ENCODE data around the gene C9orf152. TPM values are rescaled to one million over a fixed set of nuclear protein-coding genes. Genes with fewer than 3 reads are reported as not detected.

Gene C9orf152
- total and polyA plus RNA-seq, 2 of the 13 experiments (the other 11 are each of a cell fraction or from before 2014, with no cell fraction given) = 0.24 to 0.48 TPM

- TF ChIP-seq THRA (CRISPR knock-in tag; IDR thresholded peaks at IDR 0.05; ENCODE audit: borderline replicate concordance) (0 out of 2 replicates have a peak, but pooled peaks have one; percentile 36), ZNF878 (CRISPR knock-in tag; IDR thresholded peaks at IDR 0.05) (no peak), HOMEZ (CRISPR knock-in tag; IDR thresholded peaks at IDR 0.05; ENCODE audit: low read depth) (0 out of 2 replicates have a peak, but pooled peaks have one; percentile 10), SRF (IDR thresholded peaks at IDR 0.05; ENCODE audit: low read depth, low read length) (no peak), ZNF800 (CRISPR knock-in tag; IDR thresholded peaks at IDR 0.05) (no peak; the same call in 1 of the 2 replicates), SMARCE1 (IDR thresholded peaks at IDR 0.05; ENCODE audit: borderline replicate concordance) (no peak), GMEB1 (CRISPR knock-in tag; IDR thresholded peaks at IDR 0.05; ENCODE audit: borderline replicate concordance) (peak; percentile 71; the same call in 1 of the 2 replicates), MEIS1 (CRISPR knock-in tag; IDR thresholded peaks at IDR 0.05; ENCODE audit: borderline replicate concordance) (no peak), DZIP1 (CRISPR knock-in tag; IDR thresholded peaks at IDR 0.05) (0 out of 2 replicates have a peak, but pooled peaks have one; percentile 55), ZMAT5 (CRISPR knock-in tag; IDR thresholded peaks at IDR 0.05; ENCODE audit: borderline replicate concordance, low read depth) (no peak), NR2F1 (CRISPR knock-in tag; IDR thresholded peaks at IDR 0.05) (no peak), ZNF431 (CRISPR knock-in tag; IDR thresholded peaks at IDR 0.05; ENCODE audit: borderline replicate concordance, low read depth) (no peak; the same call in 1 of the 2 replicates), PCBP2 (optimal IDR thresholded peaks at IDR 0.05; ENCODE audit: low read depth, low read length, poor library complexity, severe bottlenecking) (no peak), MTF2 (CRISPR knock-in tag; IDR thresholded peaks at IDR 0.05; ENCODE audit: borderline replicate concordance) (no peak; the same call in 1 of the 2 replicates), ZBTB20 (CRISPR knock-in tag; IDR thresholded peaks at IDR 0.05; ENCODE audit: borderline replicate concordance, low read depth) (no peak), ZSCAN30 (CRISPR knock-in tag; IDR thresholded peaks at IDR 0.05) (no peak)
Measured at GRCh38 chr9:110256380-110257096, 48.6 kb upstream of the C9orf152 start, which contains the start of gene TXN (continued).

All from HepG2 (cell line).